HG02610 (cell line): ENCODE data around the gene ITPR1.

Experiments
- ATAC-seq: cut with Tn5 transposase; IDR thresholded peaks from one replicate; pipeline ENCODE4 v1.9.1; 2021; ENCODE audit warnings: mild to moderate bottlenecking, moderate library complexity; ENCODE audit not compliant: unreplicated experiment

Gene ITPR1

GRCh38 chr3:4508048-4508981, 15.2 kb downstream of the ITPR1 start:
- peak; percentile 83 for ATAC-seq

- no peak for ATAC-seq
Measured at GRCh38 chr3:4509043-4509442, 15.9 kb downstream of the ITPR1 start.

GRCh38 chr3:4509983-4510755, 17.0 kb downstream of the ITPR1 start:
- no peak for ATAC-seq

GRCh38 chr3:4511491-4512262, 18.5 kb downstream of the ITPR1 start:
- ATAC-seq = no peak

GRCh38 chr3:4512895-4513616, 19.9 kb downstream of the ITPR1 start:
- no peak for ATAC-seq

- ATAC-seq = no peak
Measured at GRCh38 chr3:4514321-4514720, 21.2 kb downstream of the ITPR1 start.

- ATAC-seq = no peak
Measured at GRCh38 chr3:4514916-4515315, 21.8 kb downstream of the ITPR1 start.

GRCh38 chr3:4515916-4516579, 22.9 kb downstream of the ITPR1 start:
- ATAC-seq = no peak

GRCh38 chr3:4517093-4517492, 23.9 kb downstream of the ITPR1 start:
- no peak for ATAC-seq

- peak; percentile 45 for ATAC-seq
Measured at GRCh38 chr3:4517643-4518311, 24.6 kb downstream of the ITPR1 start.

- ATAC-seq = no peak
Measured at GRCh38 chr3:4520033-4520816, 27.1 kb downstream of the ITPR1 start.

- ATAC-seq = no peak
Measured at GRCh38 chr3:4522947-4523346, 29.8 kb downstream of the ITPR1 start.

GRCh38 chr3:4523710-4524698, 30.9 kb downstream of the ITPR1 start:
- no peak for ATAC-seq

- no peak for ATAC-seq
Measured at GRCh38 chr3:4525560-4526223, 32.5 kb downstream of the ITPR1 start.

- ATAC-seq = no peak
Measured at GRCh38 chr3:4528320-4528719, 35.2 kb downstream of the ITPR1 start.

- ATAC-seq = no peak
Measured at GRCh38 chr3:4528819-4529600, 35.9 kb downstream of the ITPR1 start.
